Brain pericyte (primary cell): ENCODE data around the gene AKR1A1.

ENCODE experiments used
- DNase-seq: peaks from one replicate; pipeline ENCODE4 v3.0.0-alpha.2; 2012; ENCODE audit warnings: low read depth, low spot score

AKR1A1 gene

DNA sequence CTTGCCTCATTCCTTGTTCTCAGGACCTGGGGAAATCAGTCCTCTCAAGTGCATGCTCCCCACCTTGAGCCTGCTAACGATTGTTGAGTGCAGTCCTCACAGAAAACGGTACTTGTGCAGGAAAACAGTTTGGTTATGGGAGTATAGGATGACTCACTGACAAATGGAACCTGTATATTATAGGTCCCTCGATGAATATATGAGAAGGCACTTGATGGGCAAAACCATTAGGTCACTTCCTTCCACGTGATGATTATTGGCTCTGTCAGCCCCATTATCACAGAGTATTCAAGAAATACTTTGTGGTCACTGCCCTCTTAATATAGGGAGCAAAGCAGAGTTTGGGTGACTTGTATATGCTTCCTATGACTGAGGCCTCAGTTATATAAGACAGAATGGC is 67.0 kb downstream of the AKR1A1 start:
- DNase-seq, result no peak

DNA sequence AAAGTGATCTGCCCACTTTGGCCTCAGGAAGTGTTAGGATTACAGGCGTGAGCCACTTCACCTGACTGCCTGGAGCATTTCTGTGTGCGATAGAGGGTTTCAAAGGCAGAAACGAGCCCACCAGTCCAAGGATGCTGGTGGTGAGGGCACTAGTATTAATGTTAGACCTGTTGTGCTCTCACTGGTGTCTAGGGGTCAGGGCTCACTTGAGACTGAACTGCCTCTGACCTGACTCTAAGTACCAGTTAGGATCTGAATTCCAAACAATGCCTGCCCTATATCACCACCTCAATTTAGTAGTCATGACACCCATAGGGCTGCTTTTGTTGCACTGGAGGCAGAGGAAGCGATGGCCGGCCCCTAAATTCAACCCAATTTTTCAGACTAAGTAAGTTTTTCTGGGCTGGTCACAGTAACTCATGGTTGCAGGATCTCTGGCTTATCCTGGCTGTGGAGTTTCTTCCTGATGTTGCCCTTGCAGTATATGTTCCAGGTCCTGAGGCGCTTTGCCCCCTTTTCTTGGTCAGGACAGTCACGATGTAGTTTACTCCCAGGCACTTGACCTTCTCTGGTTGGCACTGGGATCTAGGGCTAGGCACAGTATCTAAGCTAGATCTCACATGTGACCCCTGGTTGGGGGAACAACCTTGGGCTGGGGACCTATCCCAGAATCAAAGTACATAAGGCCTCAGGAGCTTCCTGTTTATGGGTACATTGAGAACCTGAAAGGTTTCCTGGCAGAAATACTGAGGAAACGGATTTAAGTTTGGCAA is 68.7 kb downstream of the AKR1A1 start:
- DNase-seq, result no peak
